ENCODE results near the gene BCHE.

BCHE gene

GRCh38 chr3:165837058-165837525 lies at the start of gene BCHE:
TSS of gene BCHE (minus strand) at chr3:165837423. CDS start at chr3:165831033, 6,390 bp downstream.
- DNase-seq = no peak

DNA sequence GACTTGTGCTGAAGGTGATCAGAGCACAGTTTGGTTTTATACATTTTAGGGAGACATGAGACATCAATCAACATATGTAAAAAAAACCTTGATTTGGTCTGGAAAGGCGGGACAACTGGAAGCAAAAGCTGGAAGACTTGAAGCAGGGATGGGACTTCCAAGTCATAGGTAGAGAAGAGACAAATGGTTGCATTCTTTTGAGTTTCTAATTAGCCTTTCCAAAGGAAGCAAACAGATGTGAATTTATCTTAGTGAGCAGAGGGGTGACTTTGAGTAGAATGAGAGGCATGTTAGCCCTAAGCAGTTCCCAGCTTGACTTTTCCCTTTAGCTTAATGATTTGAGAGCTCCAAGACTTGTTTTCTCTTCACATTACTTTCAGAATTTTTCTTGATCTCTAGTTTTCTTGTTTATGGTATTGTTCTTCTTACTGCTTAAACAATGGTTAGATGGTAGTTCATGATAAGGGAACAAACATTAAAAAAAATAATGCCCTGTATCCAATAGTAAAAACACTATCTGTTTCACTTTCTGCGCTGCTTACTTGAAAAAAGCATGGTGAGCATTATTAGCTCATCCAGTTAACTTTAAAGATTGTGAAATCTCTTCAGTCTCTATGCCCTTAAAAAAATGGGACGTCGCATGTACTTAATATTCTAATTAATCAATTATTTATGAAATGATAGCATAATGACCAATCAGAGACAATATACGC lies 48.5 kb upstream of the BCHE start:
- DNase-seq = no peak

- DNase-seq = no peak
Measured at GRCh38 chr3:165884518-165884917, 47.3 kb upstream of the BCHE start.

- no peak for DNase-seq
Measured at GRCh38 chr3:165883863-165884478, 46.7 kb upstream of the BCHE start.

- DNase-seq = no peak
Measured at GRCh38 chr3:165883117-165883516, 45.9 kb upstream of the BCHE start.

- no peak for DNase-seq
Measured at GRCh38 chr3:165875644-165876043, 38.4 kb upstream of the BCHE start.

DNA sequence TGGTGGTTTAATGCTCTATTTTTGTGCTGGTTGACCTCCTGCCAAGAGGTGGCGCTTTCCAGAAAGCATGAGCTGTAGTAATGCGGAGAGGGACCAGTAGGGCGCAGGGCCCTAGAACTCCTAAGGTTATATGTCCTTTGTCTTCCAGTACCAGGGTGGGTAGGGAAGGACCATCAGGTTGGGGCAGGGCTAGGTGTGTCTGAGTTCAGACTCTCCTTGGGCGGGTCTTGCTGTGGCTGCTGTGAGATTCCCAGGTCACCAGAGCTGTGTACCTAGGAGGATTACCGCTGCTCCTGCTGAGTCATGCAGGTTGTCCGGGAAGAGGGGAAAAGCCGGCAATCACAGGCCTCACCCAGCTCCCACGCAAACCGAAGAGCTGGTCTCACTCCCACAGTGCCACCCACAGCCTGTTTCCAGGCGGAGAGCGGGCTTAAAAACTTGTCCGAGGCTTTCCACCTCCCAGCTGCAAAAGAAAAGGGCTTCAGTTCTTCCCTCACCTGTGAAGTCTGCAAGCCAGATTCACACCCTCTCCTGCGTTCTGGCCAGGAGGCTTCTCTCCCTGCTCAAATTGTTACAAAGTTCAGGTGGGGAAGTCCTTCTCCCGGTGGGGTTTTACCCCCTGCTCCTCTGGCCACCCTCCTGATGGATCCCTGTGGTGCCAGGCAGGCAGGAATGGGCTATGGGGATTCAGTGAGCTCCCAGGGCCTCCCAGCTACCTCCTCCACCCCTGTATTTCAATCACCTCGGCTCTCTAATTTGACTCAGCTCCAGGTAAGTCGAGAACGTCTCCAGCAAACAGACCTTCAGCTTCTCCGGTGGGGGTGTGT lies 37.7 kb upstream of the BCHE start:
- no peak for DNase-seq

GRCh38 chr3:165868088-165868487 lies 30.9 kb upstream of the BCHE start:
- DNase-seq = no peak

- DNase-seq = no peak
Measured at GRCh38 chr3:165859061-165859460, 21.8 kb upstream of the BCHE start.

DNA sequence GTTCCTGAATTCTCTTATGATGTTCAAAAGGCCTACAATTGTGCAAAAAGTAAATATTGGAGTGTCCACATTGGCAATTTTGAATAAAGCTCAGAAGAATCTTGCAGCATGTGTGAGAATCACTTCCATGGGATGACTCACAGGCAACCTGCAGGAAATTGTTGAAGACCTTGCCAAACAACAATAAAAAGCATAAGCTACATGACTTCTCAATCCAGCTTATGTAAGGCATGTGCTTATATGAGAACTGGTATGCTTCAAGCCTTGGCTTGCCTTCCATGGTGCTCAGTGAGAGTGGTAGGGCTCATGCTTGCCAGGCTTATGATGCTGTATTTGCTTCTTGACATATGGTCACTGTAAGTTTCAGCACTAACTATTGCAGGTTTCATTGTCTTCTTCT lies 18.4 kb upstream of the BCHE start:
- no peak for DNase-seq

GRCh38 chr3:165854696-165855095 lies 17.5 kb upstream of the BCHE start:
- DNase-seq = no peak

DNA sequence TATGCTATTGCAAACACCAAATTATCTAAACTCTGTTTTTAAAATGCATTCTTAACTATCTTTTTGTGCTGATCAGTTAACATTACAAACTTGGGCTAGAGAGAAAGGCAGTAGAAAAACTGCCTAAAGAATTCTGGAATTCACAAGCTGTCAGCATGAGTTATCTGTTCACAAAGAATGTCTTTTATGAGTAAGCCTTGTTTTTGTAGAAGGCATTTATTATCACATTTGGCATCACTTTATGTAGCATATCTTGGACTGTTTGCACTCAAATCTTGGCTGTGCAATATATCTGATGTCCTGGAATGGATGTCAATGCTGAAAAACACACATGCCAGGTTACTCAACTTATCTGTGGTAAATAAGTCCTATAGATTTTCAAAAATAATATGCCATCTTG lies 15.5 kb upstream of the BCHE start:
- DNase-seq = no peak

DNA sequence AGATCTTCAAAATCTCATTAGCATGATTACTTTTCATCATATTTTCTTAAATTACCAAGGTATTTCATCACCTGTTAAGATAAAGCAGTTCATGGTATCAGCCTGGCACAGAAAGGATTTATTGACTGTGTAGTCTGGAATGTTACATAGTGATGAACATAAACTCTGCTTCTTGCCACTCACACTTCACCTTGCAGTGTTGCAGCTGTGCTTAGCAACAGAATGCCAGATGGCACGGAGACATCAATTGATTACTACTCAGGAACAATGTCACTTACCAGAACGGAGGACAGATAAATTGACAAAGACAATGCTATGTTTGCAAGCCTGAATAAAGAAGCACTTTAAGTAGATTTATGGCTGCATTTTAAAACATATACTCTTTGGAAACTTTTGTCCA lies 15.0 kb upstream of the BCHE start:
- no peak for DNase-seq

DNA sequence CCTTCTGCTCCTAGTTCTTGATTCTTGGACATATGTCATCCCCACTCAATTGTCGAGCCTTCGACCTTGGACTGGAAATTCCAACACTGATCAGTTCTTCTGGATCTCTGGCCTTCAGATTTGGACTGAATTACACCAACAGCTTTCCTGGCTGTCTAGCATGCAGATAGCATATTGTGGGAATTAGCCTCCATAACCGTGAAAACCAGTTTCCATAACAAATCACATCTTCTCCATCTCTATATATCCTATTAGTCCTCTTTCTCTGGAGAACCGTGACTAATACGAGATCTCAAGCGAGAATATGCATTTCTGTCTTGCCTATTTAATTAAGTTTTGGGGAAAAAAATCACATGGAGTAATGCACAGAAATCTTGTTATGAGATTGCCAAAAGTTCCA lies 8.8 kb upstream of the BCHE start:
- no peak for DNase-seq

- DNase-seq = no peak
Measured at GRCh38 chr3:165839296-165840076, 2.3 kb upstream of the BCHE start.

DNA sequence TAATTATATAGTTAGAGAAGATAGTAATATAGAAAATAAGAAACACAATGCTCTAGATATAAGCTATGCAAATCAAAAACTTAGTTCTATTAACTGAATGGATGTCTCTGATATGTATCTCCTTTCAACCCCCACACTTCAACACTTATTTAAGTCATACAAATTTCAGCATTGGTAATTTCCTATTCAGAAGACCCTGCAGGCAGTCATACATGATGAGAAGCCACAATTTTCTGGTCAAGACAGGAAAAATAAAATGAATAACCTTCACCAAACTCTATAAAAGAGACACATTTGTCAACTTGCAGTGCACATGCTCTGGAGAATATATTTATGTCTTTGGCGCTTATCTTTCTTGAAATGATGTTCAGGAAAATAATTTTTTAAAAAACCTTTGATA lies 578 bp upstream of the BCHE start:
- no peak for DNase-seq

DNA sequence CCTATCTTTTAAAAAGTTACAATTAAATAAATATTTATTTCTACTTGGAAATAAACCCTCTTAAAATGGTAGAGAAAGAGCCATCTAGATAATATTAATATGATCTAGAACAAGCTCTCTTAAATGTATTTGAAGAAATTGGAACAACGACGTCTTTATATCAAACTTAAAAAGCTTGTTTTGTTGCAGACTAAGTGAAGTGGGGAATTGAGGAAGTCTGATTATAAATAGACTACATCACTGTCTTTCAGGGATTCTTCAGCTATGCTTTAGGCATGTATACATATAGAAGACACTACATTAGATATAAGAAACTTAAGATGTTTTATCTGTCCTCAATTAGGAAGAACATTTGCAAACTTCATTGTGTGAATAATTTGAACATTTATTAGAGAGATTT lies 1.8 kb downstream of the BCHE start:
- DNase-seq = no peak

DNA sequence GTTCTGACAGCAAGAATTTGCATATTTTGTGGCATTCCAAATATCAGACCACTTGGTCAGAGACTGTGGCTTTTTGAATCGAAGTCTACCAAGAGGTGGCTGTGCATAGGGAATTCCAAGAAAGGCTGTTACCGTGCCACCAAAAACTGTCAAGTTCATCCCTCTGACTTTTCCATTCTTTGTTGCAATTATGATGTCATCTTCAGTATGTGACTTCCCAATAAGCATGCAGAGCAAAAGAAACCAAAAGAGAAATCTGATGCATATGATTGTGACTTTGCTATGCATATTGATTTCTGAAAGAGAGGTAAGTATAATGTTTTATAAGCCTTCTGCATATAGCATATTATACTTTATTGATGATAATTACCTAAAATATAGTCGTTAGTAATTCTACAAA lies 6.5 kb downstream of the BCHE start:
- DNase-seq = no peak

- DNase-seq = no peak
Measured at GRCh38 chr3:165827883-165828282, 9.3 kb downstream of the BCHE start.

GRCh38 chr3:165827233-165827632 lies 10.0 kb downstream of the BCHE start:
- DNase-seq = no peak

GRCh38 chr3:165820671-165821123 lies 16.5 kb downstream of the BCHE start:
- DNase-seq = no peak

DNA sequence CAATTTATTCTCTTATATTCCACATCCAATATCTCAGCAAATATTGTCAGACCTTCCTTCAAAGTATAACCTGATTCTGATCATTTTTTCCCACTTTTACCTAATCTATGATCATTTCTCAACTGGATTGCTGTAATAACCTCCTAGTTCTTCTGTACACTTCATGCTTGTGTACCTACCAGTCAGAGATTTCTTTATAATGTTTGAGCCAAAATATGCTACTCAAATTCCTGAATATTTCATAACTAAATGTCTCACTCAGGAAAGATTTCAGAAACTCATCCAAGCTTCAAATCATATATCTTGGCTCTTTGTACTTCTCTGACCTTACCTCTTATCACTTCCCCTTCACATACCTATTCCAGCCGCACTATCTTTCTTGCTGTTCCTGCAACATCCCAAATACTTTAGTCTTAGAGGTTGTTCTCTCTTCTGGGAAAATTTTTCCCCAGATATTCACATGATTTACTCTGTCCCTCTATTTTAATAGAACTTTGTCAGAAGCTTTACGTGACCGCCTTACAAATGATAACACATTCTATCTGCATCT lies 20.0 kb downstream of the BCHE start:
- no peak for DNase-seq

DNA sequence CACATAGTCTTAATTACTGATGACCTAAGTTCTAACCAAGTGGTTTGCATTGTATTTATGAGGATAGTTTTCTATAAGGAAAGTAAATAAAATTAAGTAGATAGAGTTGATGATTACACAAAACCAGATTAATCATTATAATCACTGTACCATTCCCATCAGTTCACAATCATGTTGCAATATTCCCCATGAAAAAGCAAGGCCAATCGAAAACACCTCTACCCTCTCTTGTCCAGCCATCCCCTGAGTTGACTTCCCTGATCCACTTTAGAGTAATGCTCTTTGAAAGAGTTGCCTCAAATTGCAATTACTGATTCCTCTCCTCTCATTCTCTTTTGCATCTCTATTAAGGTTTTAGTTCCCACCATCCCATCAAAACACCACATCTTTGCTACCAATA lies 21.0 kb downstream of the BCHE start:
- no peak for DNase-seq

All from CD4-positive, alpha-beta T cell treated with Interleukin-15 for 1 hour (primary cell).